ENCODE results near the gene ATPAF1.

The ATPAF1 gene

DNA sequence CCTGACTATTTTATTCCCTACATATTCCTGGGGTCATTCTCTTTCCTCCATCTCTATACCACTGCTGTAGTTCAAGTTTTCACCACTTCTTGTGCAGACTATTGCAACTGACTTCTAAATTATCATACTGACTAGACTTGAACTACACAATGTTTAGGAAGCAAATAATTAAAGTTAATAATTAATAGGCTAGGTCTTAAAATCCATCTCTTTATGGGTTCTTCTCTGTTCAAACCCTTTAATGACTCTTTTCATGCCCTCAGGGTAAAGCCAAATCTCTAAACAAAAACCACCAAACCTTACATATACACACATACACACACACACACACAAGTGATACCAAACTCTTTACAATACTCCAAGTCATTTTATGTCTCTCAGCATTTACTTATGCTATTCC, 29.2 kb downstream of the ATPAF1 start:
- H3K4me3 ChIP-seq (ENCODE audit: low read depth in 1 of 2, low read length in 1 of 2) = no peak overlapping the region
- H3K4me1 ChIP-seq (ENCODE audit: control insufficient read depth in 1 of 2, insufficient read depth in 1 of 2, low read depth in 1 of 2, low read length in 1 of 2) = no peaks in the 10 kb centered on the region
- H3K27me3 ChIP-seq = no peaks in the 10 kb centered on the region
- peaks cover 39% of the 10 kb centered on the region for H3K36me3 ChIP-seq
- no peak overlapping the region for H3K27ac ChIP-seq
- TF ChIP-seq, protein P1, sequence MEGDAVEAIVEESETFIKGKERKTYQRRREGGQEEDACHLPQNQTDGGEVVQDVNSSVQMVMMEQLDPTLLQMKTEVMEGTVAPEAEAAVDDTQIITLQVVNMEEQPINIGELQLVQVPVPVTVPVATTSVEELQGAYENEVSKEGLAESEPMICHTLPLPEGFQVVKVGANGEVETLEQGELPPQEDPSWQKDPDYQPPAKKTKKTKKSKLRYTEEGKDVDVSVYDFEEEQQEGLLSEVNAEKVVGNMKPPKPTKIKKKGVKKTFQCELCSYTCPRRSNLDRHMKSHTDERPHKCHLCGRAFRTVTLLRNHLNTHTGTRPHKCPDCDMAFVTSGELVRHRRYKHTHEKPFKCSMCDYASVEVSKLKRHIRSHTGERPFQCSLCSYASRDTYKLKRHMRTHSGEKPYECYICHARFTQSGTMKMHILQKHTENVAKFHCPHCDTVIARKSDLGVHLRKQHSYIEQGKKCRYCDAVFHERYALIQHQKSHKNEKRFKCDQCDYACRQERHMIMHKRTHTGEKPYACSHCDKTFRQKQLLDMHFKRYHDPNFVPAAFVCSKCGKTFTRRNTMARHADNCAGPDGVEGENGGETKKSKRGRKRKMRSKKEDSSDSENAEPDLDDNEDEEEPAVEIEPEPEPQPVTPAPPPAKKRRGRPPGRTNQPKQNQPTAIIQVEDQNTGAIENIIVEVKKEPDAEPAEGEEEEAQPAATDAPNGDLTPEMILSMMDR (IDR thresholded peaks at IDR 0.05) = no peak
- H3K9me3 ChIP-seq = no peaks in the 10 kb centered on the region

DNA sequence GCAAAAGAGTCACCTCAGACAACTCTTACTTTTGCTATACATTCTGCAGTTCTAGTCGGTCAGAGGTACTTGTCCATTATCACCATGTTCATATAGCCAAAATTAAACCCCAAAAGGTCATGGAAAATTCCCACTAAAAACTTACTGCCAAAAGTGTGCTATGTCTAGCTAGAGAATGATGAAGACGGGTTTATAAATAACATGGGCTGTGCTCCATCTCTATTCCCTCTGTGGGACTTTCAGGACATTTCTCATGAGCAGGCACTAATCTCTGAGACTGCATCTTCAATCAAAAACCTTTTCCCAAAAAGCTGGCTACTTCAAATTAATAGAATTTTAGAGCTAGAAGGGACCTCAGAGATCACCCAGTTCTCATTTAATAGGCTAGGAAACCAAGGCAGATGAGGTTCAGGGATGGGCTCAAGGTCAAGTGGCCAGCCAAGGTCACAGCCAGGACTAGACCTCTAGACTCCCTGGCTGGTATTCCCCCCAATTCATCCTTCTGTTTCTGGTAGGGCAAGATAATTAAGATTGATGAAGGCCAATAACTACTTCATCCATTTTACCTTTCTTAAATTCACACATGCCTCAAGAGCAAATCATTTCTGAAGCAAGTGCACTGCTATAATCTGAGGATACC, 30.6 kb downstream of the ATPAF1 start:
- TF ChIP-seq, protein P1 (IDR thresholded peaks at IDR 0.05) = no peak
- H3K4me1 ChIP-seq (ENCODE audit: control insufficient read depth in 1 of 2, insufficient read depth in 1 of 2, low read depth in 1 of 2, low read length in 1 of 2) = no peaks in the 10 kb centered on the region
- H3K4me3 ChIP-seq (ENCODE audit: low read depth in 1 of 2, low read length in 1 of 2) = no peak overlapping the region
- H3K27ac ChIP-seq = no peak overlapping the region
- H3K36me3 ChIP-seq = peaks cover 41% of the 10 kb centered on the region
- no peaks in the 10 kb centered on the region for H3K9me3 ChIP-seq
- H3K27me3 ChIP-seq = no peaks in the 10 kb centered on the region

DNA sequence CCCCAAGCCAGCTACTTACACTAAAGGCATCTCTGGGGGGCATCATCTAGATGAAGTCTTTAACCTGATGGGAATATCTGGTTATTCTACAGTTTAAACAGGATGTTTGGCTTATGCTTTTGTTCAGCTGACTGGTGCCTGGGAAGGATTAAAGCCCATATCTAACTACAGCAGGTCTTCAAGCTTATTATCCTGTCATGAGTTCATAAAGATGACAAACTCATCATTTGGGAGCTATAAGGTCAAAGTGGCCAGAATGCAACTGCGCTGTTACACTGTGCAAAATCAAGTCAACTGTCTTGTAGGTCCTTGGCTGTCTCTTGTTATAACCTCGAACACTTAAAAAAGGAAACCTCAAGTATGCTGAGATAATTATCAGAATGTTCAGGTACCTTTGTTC, 33.0 kb downstream of the ATPAF1 start:
- H3K27me3 ChIP-seq = no peaks in the 10 kb centered on the region
- H3K27ac ChIP-seq = no peak overlapping the region
- no peak overlapping the region for H3K4me3 ChIP-seq (ENCODE audit: low read depth in 1 of 2, low read length in 1 of 2)
- TF ChIP-seq, protein P1 (IDR thresholded peaks at IDR 0.05) = no peak
- no peaks in the 10 kb centered on the region for H3K9me3 ChIP-seq
- H3K36me3 ChIP-seq = peaks cover 52% of the 10 kb centered on the region
- H3K4me1 ChIP-seq (ENCODE audit: control insufficient read depth in 1 of 2, insufficient read depth in 1 of 2, low read depth in 1 of 2, low read length in 1 of 2) = no peaks in the 10 kb centered on the region

DNA sequence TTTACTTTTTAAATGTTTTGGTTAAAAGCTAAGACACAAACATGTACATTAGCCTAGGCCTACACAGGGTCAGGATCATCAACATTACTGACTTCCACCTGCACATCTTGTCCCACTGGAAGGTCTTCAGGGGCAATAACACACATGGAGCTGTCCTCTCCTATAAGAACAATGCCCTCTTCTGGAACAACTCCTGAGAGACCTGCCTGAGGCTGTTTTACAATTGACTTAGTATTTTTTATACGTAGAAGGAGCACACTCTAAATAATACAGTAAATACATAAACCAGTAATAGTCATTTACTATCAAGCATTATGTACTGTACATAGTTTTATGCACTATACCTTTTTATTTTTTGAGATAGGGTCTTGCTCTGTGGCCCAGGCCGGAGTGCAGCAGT, 37.4 kb downstream of the ATPAF1 start:
- peaks cover 45% of the 10 kb centered on the region for H3K36me3 ChIP-seq

DNA sequence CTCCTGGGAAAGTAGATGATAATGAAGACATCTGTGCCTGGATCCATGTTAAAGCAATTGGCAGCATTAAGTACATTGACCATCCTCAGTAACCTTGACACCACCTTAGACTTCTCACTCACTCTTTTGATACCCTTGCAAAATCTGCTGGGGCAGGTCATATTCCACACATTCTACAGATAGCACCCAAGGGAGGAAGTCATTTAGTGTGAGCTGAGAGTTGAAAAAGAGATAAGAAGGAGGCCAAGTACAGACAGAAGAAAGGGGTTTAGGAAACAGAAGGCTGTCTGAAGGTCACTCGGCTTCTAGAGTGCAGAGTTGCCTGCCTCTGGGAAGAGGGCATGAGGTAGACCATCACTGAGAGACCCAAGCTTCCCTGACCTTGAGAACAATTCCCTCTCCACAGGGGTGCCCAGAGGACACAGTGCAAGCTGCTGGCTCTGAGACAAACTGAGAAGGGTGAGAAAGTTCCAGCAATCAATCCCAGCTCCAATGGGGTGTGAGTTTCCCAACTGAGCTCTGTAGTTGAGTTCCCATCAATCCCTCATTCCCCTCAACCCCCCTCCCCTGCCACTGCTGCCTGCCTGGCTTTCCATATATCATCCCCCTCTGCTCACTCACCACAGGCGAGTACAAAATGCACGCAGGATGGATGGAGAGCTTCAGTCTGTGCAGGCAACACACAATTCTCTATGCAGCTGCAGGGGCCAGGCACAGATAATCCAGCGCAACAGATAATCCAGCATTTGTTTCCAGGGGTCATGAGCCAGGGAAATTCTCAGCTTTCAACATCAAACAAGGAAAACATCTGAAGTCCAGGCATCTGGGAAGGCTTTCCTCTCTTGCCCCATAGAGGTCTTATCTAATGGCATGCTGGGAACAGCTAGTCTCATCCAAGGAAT, 44.2 kb downstream of the ATPAF1 start:
- TF ChIP-seq, protein P1 (IDR thresholded peaks at IDR 0.05) = no peak
- Histone ChIP-seq H3K4me1 (ENCODE audit: control insufficient read depth in 1 of 2, insufficient read depth in 1 of 2, low read depth in 1 of 2, low read length in 1 of 2) (no peaks in the 10 kb centered on the region), H3K36me3 (no peaks in the 10 kb centered on the region), H3K4me3 (ENCODE audit: low read depth in 1 of 2, low read length in 1 of 2) (no peak overlapping the region), H3K27me3 (no peaks in the 10 kb centered on the region), H3K27ac (no peak overlapping the region), H3K9me3 (no peaks in the 10 kb centered on the region)

More for the DNA sequence above, 37.4 kb downstream of the ATPAF1 start:
- Histone ChIP-seq H3K9me3 (no peaks in the 10 kb centered on the region), H3K4me3 (ENCODE audit: low read depth in 1 of 2, low read length in 1 of 2) (no peak overlapping the region), H3K27me3 (no peaks in the 10 kb centered on the region), H3K27ac (no peak overlapping the region), H3K4me1 (ENCODE audit: control insufficient read depth in 1 of 2, insufficient read depth in 1 of 2, low read depth in 1 of 2, low read length in 1 of 2) (no peaks in the 10 kb centered on the region)
- TF ChIP-seq, protein P1 (IDR thresholded peaks at IDR 0.05) = no peak

All from neutrophil (primary cell).